Activated T-cell treated with anti-CD3 and anti-CD28 coated beads for 24 hours (primary cell): ENCODE results near the gene KLHL13.
"Not testable (repeated sequence)": the region's sequence is repeated elsewhere in the genome, so short reads cannot be mapped to it uniquely, and the experiment has no call there.

Experiments
- DNase-seq: peaks from one replicate; pipeline ENCODE4 v3.0.0-alpha.2; 2020; ENCODE audit warnings: low read depth

KLHL13 gene

DNA sequence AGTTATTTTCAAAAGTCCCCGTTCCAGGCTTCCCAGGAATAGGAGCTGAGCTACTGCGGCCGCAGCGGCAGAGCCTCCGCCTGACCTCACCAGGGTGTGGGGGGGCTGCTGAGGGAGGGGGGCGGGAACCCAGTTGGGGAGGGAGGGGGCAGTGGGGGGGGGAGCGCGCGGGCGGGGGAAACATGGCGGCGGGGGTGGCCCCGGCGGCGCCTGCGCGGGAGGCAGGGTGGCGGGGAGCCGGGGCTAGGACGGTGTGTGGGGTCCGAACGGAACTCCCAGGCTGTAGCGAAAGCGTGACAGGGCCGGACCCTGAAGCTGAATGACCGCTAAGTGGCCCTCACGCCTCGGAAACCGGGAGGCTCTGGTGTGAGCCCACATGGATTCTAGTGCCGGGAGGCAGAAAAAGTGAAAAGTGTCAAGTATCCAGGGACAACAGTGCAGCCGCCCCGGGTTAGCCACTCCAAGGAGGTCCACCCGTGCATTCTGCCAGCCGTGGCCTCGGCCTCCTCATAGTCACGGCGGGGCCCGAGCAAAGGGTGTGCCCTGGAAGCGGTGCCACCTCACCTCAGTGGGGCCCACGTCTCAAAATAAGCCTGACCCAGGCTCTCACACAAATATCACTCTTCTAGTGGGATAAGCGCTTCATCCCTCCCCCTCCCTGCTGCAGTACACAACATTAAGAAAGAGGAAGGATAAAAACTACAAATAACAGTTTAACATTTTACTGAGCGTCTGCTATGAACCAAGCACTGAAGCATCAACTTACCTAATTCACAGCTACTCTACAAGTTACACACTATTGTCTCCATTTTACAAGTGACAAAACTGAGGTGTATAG lies at the start of gene KLHL13:
Gene KLHL13 (minus strand): TSS at position 98 of the 838 bp plus-strand sequence. CDS start 88,337 bp downstream, outside the sequence.
- DNase-seq: no peak

DNA sequence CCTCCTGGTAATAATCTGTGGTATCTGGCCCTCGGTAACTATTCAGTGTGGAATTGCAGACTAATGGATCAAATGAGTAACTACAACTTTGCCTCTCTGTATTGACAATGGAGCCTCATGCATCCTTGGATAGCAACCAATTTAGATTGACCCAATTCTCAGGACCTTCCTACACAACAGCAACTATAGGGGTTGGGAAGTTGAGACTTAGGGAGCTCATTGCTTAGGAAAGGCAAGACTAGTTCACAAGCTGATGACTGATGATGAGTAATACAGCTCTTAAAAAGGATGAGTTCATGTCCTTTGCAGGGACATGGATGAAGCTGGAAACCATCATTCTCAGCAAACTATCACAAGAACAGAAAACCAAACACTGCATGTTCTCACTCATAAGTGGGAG lies 47.5 kb upstream of the KLHL13 start:
- DNase-seq: no peak

- no peak for DNase-seq
These were observed 40.5 kb upstream of the KLHL13 start for GRCh38 chrX:118156953-118157608.

DNA sequence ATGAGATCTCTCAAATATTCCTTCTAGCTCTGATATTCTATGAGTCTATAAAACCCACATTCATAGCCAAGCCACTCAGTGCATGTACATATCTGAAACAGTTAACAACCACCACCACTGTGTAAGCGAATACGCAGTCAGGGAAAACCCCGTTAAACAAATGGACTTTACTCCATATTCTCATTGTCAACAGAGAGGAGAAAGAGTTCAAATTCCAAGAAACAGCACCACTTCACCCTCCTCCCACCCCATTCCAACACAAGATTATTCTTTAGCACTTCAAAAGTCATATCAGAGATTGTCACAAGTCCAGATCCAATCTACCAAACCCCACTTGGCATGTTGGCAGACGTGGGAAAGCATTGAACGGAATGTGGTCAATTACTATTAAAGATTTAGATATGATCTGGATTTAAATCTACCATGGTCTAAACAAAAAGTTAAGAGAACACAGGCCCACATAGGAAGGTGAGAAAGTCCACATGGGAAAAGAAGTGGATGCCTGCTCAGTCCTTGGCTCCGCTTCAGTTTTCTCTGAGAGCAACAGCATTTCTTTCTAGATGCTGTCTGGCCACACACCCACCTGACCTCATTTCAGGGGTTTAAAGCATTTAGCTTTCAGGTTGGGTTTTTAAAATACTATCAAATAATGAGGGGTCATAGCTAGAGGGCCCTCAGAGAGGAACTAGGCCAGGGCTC lies 39.8 kb upstream of the KLHL13 start:
- DNase-seq: no peak

DNA sequence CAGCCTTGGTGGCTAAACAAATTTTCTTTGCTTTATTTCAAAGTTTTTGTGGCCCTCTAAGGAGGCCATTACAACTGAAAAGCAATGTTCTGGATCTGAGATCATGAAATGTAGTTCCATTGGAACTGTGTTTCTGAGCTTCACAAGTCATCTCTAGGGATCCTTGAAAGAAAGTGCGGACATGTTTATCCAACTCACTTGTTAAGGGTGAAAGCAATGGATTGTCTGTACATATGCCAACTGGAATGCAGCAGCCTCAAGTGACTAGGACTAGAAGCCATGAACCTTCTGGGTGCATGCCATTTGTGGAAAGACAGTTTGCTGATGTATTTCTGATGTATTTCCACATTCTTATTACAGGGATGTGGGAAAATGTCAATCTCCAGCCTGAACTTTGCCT lies 36.7 kb upstream of the KLHL13 start:
- DNase-seq: no peak

- no peak for DNase-seq
These were observed 36.1 kb upstream of the KLHL13 start for GRCh38 chrX:118152721-118153120.

DNA sequence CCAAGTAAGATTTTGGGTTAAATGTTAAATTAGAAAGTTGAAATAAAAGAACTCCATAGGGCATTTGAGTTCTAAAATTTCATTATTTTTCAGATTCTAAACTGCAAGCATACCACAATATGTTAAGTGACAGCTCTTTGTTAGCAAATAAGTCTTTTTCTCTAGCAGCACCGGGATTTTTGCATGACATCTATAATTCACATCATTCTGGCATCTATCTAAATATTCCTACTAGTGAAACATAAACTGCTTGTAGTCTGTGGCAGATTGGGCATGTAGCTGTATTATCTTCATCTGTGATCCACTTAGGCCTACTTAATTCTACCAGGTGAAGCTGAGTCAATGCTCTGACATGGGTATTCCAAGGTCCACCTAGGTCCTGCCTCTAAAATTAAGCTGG lies 32.1 kb upstream of the KLHL13 start:
- no peak for DNase-seq

- not testable (repeated sequence) for DNase-seq
These were observed 31.2 kb upstream of the KLHL13 start for GRCh38 chrX:118147771-118148170.

DNA sequence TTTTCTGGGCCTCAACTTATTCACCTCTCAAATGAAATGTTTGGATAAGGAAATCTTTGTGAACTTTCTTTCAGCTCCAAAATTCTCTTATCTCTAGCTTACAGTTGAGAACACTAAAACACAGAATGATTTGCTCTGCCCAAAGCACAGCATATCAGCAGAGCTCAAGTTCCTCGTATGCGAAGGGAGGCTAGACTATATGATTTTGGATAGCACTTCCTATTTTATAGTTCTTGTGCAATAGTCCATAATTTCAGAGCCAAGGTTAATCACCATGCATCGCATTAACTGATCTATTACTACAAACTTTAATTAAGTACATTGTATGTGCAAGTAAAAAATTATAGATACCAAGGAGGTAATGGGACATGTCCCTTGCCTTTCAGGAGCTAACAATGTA lies 27.0 kb upstream of the KLHL13 start:
- no peak for DNase-seq

GRCh38 chrX:118131336-118131735 lies 14.7 kb upstream of the KLHL13 start:
- no peak for DNase-seq

DNA sequence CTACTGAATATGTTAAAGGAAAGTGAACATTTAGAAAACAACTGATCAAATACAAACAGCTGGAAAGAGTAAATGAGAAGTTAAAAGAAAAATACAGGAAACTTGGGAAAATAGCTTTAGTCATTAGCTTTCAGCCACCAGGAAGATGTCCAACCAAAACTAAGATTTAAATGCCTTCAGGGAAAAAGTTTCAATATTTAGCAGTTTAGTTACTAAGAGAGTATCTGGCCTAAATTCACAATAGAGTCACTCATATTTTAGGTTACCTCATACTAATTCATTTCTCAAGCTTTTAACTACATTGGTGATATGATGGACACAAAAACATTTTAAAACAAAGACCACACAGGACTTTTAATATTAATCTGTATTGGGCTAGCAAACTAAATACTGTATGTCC lies 13.1 kb upstream of the KLHL13 start:
- no peak for DNase-seq

GRCh38 chrX:118128724-118129123 lies 12.1 kb upstream of the KLHL13 start:
- no peak for DNase-seq

DNA sequence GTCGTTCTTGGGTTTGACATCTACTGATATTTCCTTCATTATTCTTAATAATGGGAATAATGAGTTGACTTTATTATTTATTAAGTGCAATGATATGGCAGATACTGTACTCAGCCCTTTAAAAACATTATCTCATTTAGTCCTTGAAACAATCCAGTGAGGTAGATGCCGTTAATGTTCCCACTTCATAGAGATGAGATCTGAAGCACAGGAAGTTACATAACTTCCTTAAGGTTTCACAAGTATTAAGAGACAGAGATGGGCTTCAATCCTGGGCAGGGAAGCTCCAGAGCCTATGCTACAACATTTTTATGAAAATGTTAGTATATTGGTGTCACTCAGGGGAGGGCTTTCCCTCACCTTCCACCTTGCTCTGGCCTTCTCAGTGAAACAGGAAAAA lies 9.7 kb upstream of the KLHL13 start:
- DNase-seq: no peak

- DNase-seq: not testable (repeated sequence)
These were observed 7.6 kb upstream of the KLHL13 start for GRCh38 chrX:118124243-118124642.

DNA sequence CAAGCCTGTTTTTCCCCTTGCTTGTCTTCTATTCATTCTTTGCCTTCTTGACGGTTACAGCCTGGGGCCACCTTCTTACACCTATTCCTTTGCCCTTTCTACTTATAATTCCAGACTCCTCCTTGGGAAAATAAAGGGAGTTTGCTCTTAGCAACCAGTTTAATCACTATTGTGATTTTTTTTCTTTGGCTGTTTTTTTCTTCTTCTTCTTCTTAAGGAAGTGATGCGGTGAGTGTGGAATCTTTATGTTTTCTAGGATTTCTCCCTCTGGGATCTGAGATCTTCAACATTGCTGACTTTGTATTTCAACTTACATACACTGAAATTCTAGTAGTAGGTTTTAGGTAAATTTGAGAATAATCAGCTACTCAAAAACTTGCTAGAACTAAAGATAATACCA lies 1.1 kb upstream of the KLHL13 start:
- no peak for DNase-seq

DNA sequence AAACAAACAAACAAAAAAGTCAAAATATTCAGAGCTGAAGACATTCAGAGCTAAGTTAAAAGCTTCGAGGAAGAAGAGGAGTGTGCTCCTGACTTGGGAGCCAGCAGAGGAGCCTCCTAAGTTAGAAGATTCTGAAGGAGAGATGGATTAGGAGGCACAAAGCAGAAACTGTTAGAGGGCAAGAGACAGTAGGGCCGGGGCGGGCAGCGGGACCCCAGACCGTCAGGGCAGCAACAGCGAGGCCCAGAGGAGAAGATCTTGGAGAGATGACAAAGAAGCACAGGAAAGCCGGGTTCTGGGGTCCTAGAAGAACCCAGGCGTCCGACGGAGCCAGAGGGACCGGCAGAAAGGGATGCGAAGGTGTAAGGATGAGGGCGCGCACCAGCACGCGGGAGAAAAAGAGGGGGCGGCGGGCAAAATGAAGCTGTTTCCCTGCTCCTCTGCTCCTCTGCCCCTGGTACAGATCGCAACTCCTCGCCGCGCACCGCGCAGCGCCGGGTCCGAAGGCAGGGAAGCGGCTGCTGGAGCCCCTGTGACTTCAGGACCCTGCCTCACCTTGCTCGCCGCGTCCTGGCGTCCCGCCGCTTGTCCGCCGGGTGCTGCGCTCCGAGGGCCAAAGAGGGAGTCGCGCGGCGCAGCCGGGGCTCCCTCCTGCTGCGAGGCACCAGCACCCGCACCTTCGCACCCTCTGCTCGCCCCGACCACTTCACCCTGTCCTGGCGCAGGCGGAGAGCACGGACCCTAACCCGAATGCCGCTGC lies 477 bp downstream of the KLHL13 start:
- DNase-seq: no peak

DNA sequence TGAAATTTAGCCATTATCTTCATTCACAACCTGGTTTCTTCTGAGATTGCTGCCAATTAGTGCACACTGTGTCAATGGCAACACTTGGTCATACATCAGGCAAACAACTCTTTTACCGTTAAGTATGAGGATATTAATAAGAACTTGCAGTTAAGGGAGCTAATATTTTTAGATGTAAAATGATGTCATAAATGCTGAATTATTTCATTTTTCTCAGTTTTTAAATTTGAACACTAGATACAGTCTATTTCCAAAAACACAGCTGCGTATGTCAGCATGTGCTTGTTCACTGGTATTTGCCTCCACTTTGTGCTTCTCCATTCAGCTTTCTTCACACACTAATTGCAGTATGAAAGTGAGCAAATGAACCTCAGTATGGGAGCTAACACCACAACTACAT lies 1.6 kb downstream of the KLHL13 start:
- no peak for DNase-seq

- DNase-seq: no peak
These were observed 7.5 kb downstream of the KLHL13 start for GRCh38 chrX:118109065-118109464.

DNA sequence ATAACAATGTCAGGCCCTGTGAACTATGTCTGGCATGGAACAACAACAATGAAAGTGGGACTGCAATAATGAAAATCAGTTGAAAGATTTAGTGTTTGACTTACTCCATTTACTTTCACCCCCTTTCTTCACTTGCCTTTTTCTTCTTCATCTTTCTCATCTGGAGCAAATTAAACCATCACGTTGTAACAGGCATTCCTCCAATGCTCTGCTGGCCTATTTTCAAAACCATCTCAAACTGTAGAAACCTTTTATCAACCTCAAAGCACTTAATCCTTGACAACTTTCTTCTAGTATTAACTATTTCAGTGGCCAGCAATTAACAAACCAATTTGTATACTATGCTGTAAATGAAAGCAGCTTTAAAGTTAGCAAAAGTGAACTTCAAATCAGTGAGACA lies 8.3 kb downstream of the KLHL13 start:
- DNase-seq: no peak

DNA sequence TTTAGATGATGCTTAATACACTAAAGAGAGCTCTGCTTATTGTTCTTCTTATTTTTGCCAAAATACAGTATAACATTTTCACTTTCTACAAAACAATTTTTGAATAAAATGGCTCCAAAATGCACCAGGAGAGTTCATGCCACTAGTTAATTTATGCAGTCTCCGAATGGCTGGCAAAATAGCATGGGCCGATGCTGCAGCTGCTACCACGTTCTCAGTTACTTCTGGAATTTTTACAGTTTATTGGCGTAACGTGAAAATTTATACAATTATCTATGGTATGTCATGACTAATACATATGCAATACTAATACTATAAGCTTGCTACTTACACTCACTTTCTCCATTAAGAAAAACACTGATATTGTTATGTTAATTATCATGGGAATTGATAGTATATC lies 16.5 kb downstream of the KLHL13 start:
- DNase-seq: no peak

GRCh38 chrX:118088084-118088483 lies 28.5 kb downstream of the KLHL13 start:
- no peak for DNase-seq

DNA sequence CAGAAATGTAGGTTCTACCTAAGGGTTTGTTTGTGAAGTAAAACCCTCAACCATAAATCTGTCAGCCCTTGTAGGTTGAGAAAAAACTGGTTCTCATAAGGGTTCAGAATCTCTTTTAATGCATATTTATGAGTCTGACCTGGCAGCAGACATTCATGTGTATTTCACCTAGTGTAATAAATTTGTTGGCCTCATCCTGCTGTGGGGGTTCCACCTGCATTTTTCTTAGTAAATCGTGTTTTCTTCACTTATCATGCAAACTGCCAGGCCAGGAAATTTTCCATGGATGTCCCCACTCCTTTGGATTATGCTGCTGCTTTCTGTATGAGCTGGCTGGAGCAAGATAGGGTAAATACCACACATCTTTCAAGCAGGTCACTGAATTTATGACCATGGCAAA lies 42.4 kb downstream of the KLHL13 start:
- no peak for DNase-seq
